ENCODE results near the gene LPP. TPM values are rescaled to one million over a fixed set of nuclear protein-coding genes. Genes with fewer than 3 reads are reported as not detected.

The LPP gene
- total and polyA plus RNA-seq, 10 of the 15 experiments (the other 5 are each of a cell fraction or from before 2014, with no cell fraction given) = under 0.01 to 0.62 (median 0.03) TPM

DNA sequence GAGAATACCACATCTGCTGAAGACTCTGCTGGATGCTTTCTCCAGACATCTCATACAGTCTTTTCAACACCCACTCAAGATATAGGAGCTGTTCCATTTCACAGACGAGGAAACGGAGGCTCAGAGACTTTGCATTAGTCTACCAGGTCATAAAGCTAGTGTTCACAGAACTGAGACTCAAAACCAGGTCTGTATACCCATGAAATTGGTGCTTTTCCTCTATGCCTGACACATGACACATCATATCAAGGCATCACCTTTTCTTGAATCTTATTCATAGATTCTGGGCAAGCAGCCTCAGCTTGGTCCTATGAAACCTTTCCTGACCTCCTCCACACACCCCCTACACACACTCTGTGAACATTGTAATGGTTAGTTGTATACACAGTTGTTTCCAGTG is 101.2 kb downstream of the LPP start:
- no peak overlapping the region for H3K4me2 ChIP-seq (ENCODE audit: control insufficient read depth, insufficient read depth)
- ChIA-PET POLR2A (no interaction called here), SMC1A (ENCODE audit: uncharacterized antibody, unreplicated experiment) (no interaction called here), RAD21 (ENCODE audit: unreplicated experiment) (no interaction called here), CTCF (no interaction called here)
- intact Hi-C loops (cut with micrococcal nuclease; ENCODE audit: unreplicated experiment) = no loop called here
- no peak overlapping the region for H2AFZ ChIP-seq (ENCODE audit: control insufficient read depth, low read depth, low read length)
- in situ Hi-C loops (cut with MboI) = no loop called here
- no peak overlapping the region for H3K4me3 ChIP-seq
- no peak overlapping the region for H3K27ac ChIP-seq (ENCODE audit: control insufficient read depth, insufficient read depth)
- H3K9me3 ChIP-seq (replicated peaks; ENCODE audit: control insufficient read depth, insufficient read depth, low read length) = no peaks in the 10 kb centered on the region
- no peak overlapping the region for H3K9ac ChIP-seq (ENCODE audit: control insufficient read depth, insufficient read depth, low read length)
- H3K79me2 ChIP-seq (ENCODE audit: control insufficient read depth, insufficient read depth, low read length) = no peaks in the 10 kb centered on the region
- FAIRE-seq (no peak), DNase-seq (ENCODE audit: low read depth, low spot score) (no peak), ATAC-seq (no peak)
- BruUV-seq (replicated peaks) = no TSS peak
- 3% methylated on average over 2 of the region's 2 CpGs for whole genome bisulfite sequencing (ENCODE audit: insufficient coverage, insufficient replicate concordance, low lambda C conversion rate, missing lambda C conversion rate)
- H3K27me3 ChIP-seq (replicated peaks in 1 of 2; ENCODE audit: control insufficient read depth in 2 of 2, insufficient read depth in 2 of 2, low read length in 1 of 2) = no peaks in the 10 kb centered on the region
- no peaks in the 10 kb centered on the region for H4K20me1 ChIP-seq (ENCODE audit: control insufficient read depth, insufficient read depth)
- no peaks in the 10 kb centered on the region for H3K36me3 ChIP-seq (ENCODE audit: control insufficient read depth in 2 of 2, insufficient read depth in 2 of 2, low read length in 1 of 2)
- TF ChIP-seq ZZZ3 (IDR thresholded peaks at IDR 0.05; ENCODE audit: control insufficient read depth, insufficient read length, low read depth) (no peak), MTA2 (IDR thresholded peaks at IDR 0.05; ENCODE audit: low read depth) (no peak), YY1 (IDR thresholded peaks at IDR 0.05; ENCODE audit: low read depth, low read length) (no peak), MEF2A (IDR thresholded peaks at IDR 0.05; ENCODE audit: insufficient read depth, low read depth, low read length) (no peak), RCOR1 (conservative IDR thresholded peaks at IDR 0.05; ENCODE audit: low read depth, low read length) (no peak), ZNF384 (IDR thresholded peaks at IDR 0.05; ENCODE audit: borderline replicate concordance, low read depth, low read length) (no peak), TAF1 (IDR thresholded peaks at IDR 0.05; ENCODE audit: borderline replicate concordance, low read depth, low read length) (no peak), BACH1 (IDR thresholded peaks at IDR 0.05; ENCODE audit: borderline replicate concordance) (no peak), RB1 (IDR thresholded peaks at IDR 0.05; ENCODE audit: borderline replicate concordance) (no peak), ZBED1 (IDR thresholded peaks at IDR 0.05; ENCODE audit: borderline replicate concordance) (no peak), MYC (IDR thresholded peaks at IDR 0.05; ENCODE audit: insufficient read depth, insufficient read length, insufficient replicate concordance, low read length, severe bottlenecking) (no peak)
- TF ChIP-seq, protein P1, sequence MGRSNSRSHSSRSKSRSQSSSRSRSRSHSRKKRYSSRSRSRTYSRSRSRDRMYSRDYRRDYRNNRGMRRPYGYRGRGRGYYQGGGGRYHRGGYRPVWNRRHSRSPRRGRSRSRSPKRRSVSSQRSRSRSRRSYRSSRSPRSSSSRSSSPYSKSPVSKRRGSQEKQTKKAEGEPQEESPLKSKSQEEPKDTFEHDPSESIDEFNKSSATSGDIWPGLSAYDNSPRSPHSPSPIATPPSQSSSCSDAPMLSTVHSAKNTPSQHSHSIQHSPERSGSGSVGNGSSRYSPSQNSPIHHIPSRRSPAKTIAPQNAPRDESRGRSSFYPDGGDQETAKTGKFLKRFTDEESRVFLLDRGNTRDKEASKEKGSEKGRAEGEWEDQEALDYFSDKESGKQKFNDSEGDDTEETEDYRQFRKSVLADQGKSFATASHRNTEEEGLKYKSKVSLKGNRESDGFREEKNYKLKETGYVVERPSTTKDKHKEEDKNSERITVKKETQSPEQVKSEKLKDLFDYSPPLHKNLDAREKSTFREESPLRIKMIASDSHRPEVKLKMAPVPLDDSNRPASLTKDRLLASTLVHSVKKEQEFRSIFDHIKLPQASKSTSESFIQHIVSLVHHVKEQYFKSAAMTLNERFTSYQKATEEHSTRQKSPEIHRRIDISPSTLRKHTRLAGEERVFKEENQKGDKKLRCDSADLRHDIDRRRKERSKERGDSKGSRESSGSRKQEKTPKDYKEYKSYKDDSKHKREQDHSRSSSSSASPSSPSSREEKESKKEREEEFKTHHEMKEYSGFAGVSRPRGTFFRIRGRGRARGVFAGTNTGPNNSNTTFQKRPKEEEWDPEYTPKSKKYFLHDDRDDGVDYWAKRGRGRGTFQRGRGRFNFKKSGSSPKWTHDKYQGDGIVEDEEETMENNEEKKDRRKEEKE (IDR thresholded peaks at IDR 0.05) = no peak
- TF ChIP-seq, protein P2, sequence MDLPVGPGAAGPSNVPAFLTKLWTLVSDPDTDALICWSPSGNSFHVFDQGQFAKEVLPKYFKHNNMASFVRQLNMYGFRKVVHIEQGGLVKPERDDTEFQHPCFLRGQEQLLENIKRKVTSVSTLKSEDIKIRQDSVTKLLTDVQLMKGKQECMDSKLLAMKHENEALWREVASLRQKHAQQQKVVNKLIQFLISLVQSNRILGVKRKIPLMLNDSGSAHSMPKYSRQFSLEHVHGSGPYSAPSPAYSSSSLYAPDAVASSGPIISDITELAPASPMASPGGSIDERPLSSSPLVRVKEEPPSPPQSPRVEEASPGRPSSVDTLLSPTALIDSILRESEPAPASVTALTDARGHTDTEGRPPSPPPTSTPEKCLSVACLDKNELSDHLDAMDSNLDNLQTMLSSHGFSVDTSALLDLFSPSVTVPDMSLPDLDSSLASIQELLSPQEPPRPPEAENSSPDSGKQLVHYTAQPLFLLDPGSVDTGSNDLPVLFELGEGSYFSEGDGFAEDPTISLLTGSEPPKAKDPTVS (IDR thresholded peaks at IDR 0.05; ENCODE audit: low read depth, low read length) = no peak
- TF ChIP-seq, protein P3, sequence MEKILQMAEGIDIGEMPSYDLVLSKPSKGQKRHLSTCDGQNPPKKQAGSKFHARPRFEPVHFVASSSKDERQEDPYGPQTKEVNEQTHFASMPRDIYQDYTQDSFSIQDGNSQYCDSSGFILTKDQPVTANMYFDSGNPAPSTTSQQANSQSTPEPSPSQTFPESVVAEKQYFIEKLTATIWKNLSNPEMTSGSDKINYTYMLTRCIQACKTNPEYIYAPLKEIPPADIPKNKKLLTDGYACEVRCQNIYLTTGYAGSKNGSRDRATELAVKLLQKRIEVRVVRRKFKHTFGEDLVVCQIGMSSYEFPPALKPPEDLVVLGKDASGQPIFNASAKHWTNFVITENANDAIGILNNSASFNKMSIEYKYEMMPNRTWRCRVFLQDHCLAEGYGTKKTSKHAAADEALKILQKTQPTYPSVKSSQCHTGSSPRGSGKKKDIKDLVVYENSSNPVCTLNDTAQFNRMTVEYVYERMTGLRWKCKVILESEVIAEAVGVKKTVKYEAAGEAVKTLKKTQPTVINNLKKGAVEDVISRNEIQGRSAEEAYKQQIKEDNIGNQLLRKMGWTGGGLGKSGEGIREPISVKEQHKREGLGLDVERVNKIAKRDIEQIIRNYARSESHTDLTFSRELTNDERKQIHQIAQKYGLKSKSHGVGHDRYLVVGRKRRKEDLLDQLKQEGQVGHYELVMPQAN (conservative IDR thresholded peaks at IDR 0.05) = no peak
- H3K4me1 ChIP-seq (ENCODE audit: control insufficient read depth, insufficient read depth, low read length) = no peaks in the 10 kb centered on the region

Measured in GM12878 (cell line).